Hepatocyte (in vitro differentiated cells): ENCODE data around the gene PCGF3. TPM values are rescaled to one million over a fixed set of nuclear protein-coding genes. Genes with fewer than 3 reads are reported as not detected.

Source experiments
- DNase-seq: peaks from one replicate; pipeline ENCODE4 v3.0.0-alpha.2; 2016; ENCODE audit warnings: low spot score
- H2AFZ ChIP-seq: fragments of 200-600 bp; sonication (generic); 2 replicates; pipeline ENCODE4 v1.6.0; 2016; ENCODE audit warnings: antibody characterized with exemption, mild to moderate bottlenecking
- H3K27ac ChIP-seq: fragments of 200-600 bp; sonication (generic); 2 replicates; pipeline ENCODE4 v1.5.1; 2016; ENCODE audit warnings: mild to moderate bottlenecking
- H3K27me3 ChIP-seq: fragments of 200-600 bp; sonication (generic); 2 replicates; pipeline ENCODE4 v1.6.1; 2016
- H3K36me3 ChIP-seq: fragments of 200-600 bp; sonication (generic); replicated peaks from 2 replicates; pipeline ENCODE4 v1.5.1; 2016; ENCODE audit warnings: low read depth; ENCODE audit not compliant: insufficient read depth
- H3K4me1 ChIP-seq: fragments of 200-600 bp; sonication (generic); 2 replicates; pipeline ENCODE4 v1.5.1; 2016; ENCODE audit warnings: mild to moderate bottlenecking, moderate library complexity; ENCODE audit not compliant: insufficient read depth
- H3K4me2 ChIP-seq: fragments of 200-600 bp; sonication (generic); 2 replicates; pipeline ENCODE4 v1.6.0; 2016
- H3K4me3 ChIP-seq: fragments of 200-600 bp; sonication (generic); 2 replicates; pipeline ENCODE4 v1.5.1; 2016; ENCODE audit warnings: mild to moderate bottlenecking
- H3K79me2 ChIP-seq: fragments of 200-600 bp; sonication (generic); 2 replicates; pipeline ENCODE4 v1.6.0; 2017; ENCODE audit warnings: mild to moderate bottlenecking
- H3K9me2 ChIP-seq: fragments of 200-600 bp; sonication (generic); replicated peaks from 2 replicates; pipeline ENCODE4 v1.6.0; 2017; ENCODE audit warnings: mild to moderate bottlenecking; ENCODE audit not compliant: insufficient read depth
- H3K9me3 ChIP-seq: fragments of 200-600 bp; sonication (generic); 2 replicates; pipeline ENCODE4 v1.5.1; 2016; ENCODE audit warnings: low read depth, mild to moderate bottlenecking
- H4K20me1 ChIP-seq: fragments of 200-600 bp; sonication (generic); 2 replicates; pipeline ENCODE4 v1.6.0; 2016; ENCODE audit warnings: mild to moderate bottlenecking; ENCODE audit not compliant: insufficient read depth, poor library complexity, severe bottlenecking
- CTCF ChIP-seq: fragments of 200-600 bp; sonication (generic); IDR thresholded peaks from 2 replicates; pipeline ENCODE4 v1.5.1; 2016; ENCODE audit warnings: antibody characterized with exemption, mild to moderate bottlenecking; ENCODE audit not compliant: poor library complexity
- EZH2 ChIP-seq: fragments of 200-600 bp; sonication (generic); IDR thresholded peaks from 2 replicates; pipeline ENCODE4 v1.6.1; 2016; ENCODE audit warnings: antibody characterized with exemption, mild to moderate bottlenecking, borderline replicate concordance
- EZH2phosphoT487 ChIP-seq: fragments of 200-600 bp; sonication (generic); IDR thresholded peaks from one replicate; pipeline ENCODE4 v1.6.1; 2018; ENCODE audit warnings: antibody characterized with exemption, mild to moderate bottlenecking, low read depth, moderate library complexity; ENCODE audit not compliant: unreplicated experiment, severe bottlenecking
- WGBS: methylation state at CpG from one replicate; pipeline ENCODE4 v1.1.6; 2016; ENCODE audit warnings: low lambda C conversion rate; ENCODE audit errors: missing lambda C conversion rate; 5-methylcytosine and 5-hydroxymethylcytosine counted together
- polyA plus RNA-seq: library from polyadenylated mRNA; unstranded; fragments of >200 nt; fragmentation: Nextera tagmentation; extraction: Ambion mirVana; gene quantifications from 2 replicates; pipeline ENCODE4 v1.2.1, GENCODE V29; 2016
- total RNA-seq: library from RNA; depleted of rRNA; stranded (reverse); fragments of >200 nt; gene quantifications from 2 replicates; pipeline ENCODE4 v1.2.3, GENCODE V29; 2014

Gene PCGF3
- total and polyA plus RNA-seq, 2 experiments from 2014 or later = 21.8 to 43.5 TPM

GRCh38 chr4:685679-686412 lies 19.8 kb upstream of the PCGF3 start:
- Histone ChIP-seq H4K20me1 (no peaks in the 10 kb centered on the region), H3K79me2 (no peaks in the 10 kb centered on the region), H3K9me3 (no peaks in the 10 kb centered on the region), H3K27ac (no peak overlapping the region), H3K9me2 (no peaks in the 10 kb centered on the region), H3K4me3 (no peak overlapping the region), H3K4me2 (no peak overlapping the region), H3K4me1 (peaks cover 37% of the 10 kb centered on the region), H3K36me3 (no peaks in the 10 kb centered on the region), H3K27me3 (no peaks in the 10 kb centered on the region), H2AFZ (no peak overlapping the region)
- no peak for DNase-seq
- WGBS = 95% methylated on average over 37 of the region's 37 CpGs
- TF ChIP-seq CTCF (no peak), EZH2phosphoT487 (no peak), EZH2 (no peak)

GRCh38 chr4:686413-687040 lies 19.1 kb upstream of the PCGF3 start:
- no peaks in the 10 kb centered on the region for H3K9me3 ChIP-seq
- no peaks in the 10 kb centered on the region for H3K27me3 ChIP-seq
- TF ChIP-seq EZH2 (no peak), EZH2phosphoT487 (no peak), CTCF (no peak)
- no peak for DNase-seq
- H2AFZ ChIP-seq = no peak overlapping the region
- H3K4me3 ChIP-seq = no peak overlapping the region
- no peaks in the 10 kb centered on the region for H3K36me3 ChIP-seq
- no peaks in the 10 kb centered on the region for H3K79me2 ChIP-seq
- no peaks in the 10 kb centered on the region for H3K9me2 ChIP-seq
- 96% methylated on average over 26 of the region's 31 CpGs for WGBS
- no peak overlapping the region for H3K4me2 ChIP-seq
- H4K20me1 ChIP-seq = no peaks in the 10 kb centered on the region
- peaks cover 36% of the 10 kb centered on the region for H3K4me1 ChIP-seq
- no peak overlapping the region for H3K27ac ChIP-seq

- H3K9me3 ChIP-seq = no peaks in the 10 kb centered on the region
- H3K27me3 ChIP-seq = no peaks in the 10 kb centered on the region
- H4K20me1 ChIP-seq = no peaks in the 10 kb centered on the region
- H3K36me3 ChIP-seq = no peaks in the 10 kb centered on the region
- peaks cover 36% of the 10 kb centered on the region for H3K4me1 ChIP-seq
- DNase-seq = peak; percentile 92
- peak overlapping the region; percentile 68 for H3K27ac ChIP-seq
- peak overlapping the region; percentile 52 for H3K4me2 ChIP-seq
- no peak overlapping the region for H3K4me3 ChIP-seq
- no peak for TF ChIP-seq CTCF
- 67% methylated on average over 36 of the region's 38 CpGs for WGBS
- no peak overlapping the region for H2AFZ ChIP-seq
- H3K79me2 ChIP-seq = no peaks in the 10 kb centered on the region
- no peaks in the 10 kb centered on the region for H3K9me2 ChIP-seq
Measured at GRCh38 chr4:687048-687970, 18.3 kb upstream of the PCGF3 start.
